Esophagus (tissue), 2 donors: ENCODE measurements around the gene RTKN2. TPM values are rescaled to one million over a fixed set of nuclear protein-coding genes. Genes with fewer than 3 reads are reported as not detected.
A peak's percentile ranks its signal among the peaks of the same experiment; 100 is the strongest.
"Not testable (repeated sequence)": the region's sequence is repeated elsewhere in the genome, so short reads cannot be mapped to it uniquely, and the experiment has no call there.

Source experiments
- H3K27ac ChIP-seq, 2 donors: one replicate each; pipeline ENCODE4 v1.5.1; 2013; ENCODE audit warnings: low read depth in 2 of 2, mild to moderate bottlenecking in 2 of 2, inconsistent platforms in 1 of 2, low read length in 1 of 2, moderate library complexity in 1 of 2
- H3K27me3 ChIP-seq, 2 donors: one replicate each; pipeline ENCODE4 v1.6.1; 2013; ENCODE audit warnings: low read length in 2 of 2, control low read depth in 1 of 2, mild to moderate bottlenecking in 1 of 2; ENCODE audit not compliant: insufficient read depth in 2 of 2, control insufficient read depth in 1 of 2
- H3K36me3 ChIP-seq, 2 donors: one replicate each; pipeline ENCODE4 v1.6.1; 2013; ENCODE audit warnings: low read length in 1 of 2; ENCODE audit not compliant: control insufficient read depth in 2 of 2, insufficient read depth in 2 of 2
- H3K4me1 ChIP-seq, 2 donors: one replicate each; pipeline ENCODE4 v1.6.1; 2013; ENCODE audit warnings: low read length in 1 of 2; ENCODE audit not compliant: control insufficient read depth in 2 of 2, insufficient read depth in 2 of 2
- H3K4me3 ChIP-seq, 2 donors: one replicate each; pipeline ENCODE4 v1.5.1; 2013; ENCODE audit warnings: low read length in 2 of 2, mild to moderate bottlenecking in 2 of 2, low read depth in 1 of 2, moderate library complexity in 1 of 2
- H3K9me3 ChIP-seq, 2 donors: one replicate each; pipeline ENCODE4 v1.6.1; 2013; ENCODE audit warnings: mild to moderate bottlenecking in 2 of 2, low read depth in 1 of 2, low read length in 1 of 2, moderate library complexity in 1 of 2; ENCODE audit not compliant: control insufficient read depth in 2 of 2, insufficient read depth in 1 of 2
- WGBS, 2 donors: extraction: QIAGEN DNeasy Blood & Tissue Kit; methylation state at CpG; one replicate each; pipeline ENCODE4 v1.1.7; 2013; 5-methylcytosine and 5-hydroxymethylcytosine counted together
- polyA plus RNA-seq, 2 donors: library from polyadenylated mRNA; stranded (reverse); fragments of 200-250 nt; gene quantifications; one replicate each; pipeline ENCODE4 v1.2.3, GENCODE V29; 2013
- donor health status: healthy with polysubstance abuse.
- donor health status: Bipolar disorder and iron deficiency.

Gene RTKN2
- polyA plus RNA-seq, 2 donors, result 7.3 to 7.8 TPM

GRCh38 chr10:62297857-62298256, 29.2 kb upstream of the RTKN2 start:
- H3K27ac ChIP-seq, result no peak overlapping the region
- no peaks in the 10 kb centered on the region for H3K9me3 ChIP-seq
- H3K4me3 ChIP-seq, result no peak overlapping the region
- 68 to 71% methylated on average over 5 of the region's 5 CpGs for WGBS, 2 donors
- no peaks in the 10 kb centered on the region for H3K36me3 ChIP-seq
- no peaks in the 10 kb centered on the region for H3K27me3 ChIP-seq
- no peaks in the 10 kb centered on the region for H3K4me1 ChIP-seq

- H3K27me3 ChIP-seq, result no peaks in the 10 kb centered on the region
- no peaks in the 10 kb centered on the region for H3K4me1 ChIP-seq
- H3K4me3 ChIP-seq, result no peak overlapping the region
Observed at GRCh38 chr10:62284221-62284620, 15.6 kb upstream of the RTKN2 start.

GRCh38 chr10:62281348-62281747, 12.7 kb upstream of the RTKN2 start:
- not testable (repeated sequence) for H3K27me3 ChIP-seq, H3K9me3 ChIP-seq, H3K36me3 ChIP-seq, H3K27ac ChIP-seq, H3K4me1 ChIP-seq, H3K4me3 ChIP-seq
- 96% methylated on average over 24 of the region's 24 CpGs for WGBS, 2 donors

More at GRCh38 chr10:62284221-62284620, 15.6 kb upstream of the RTKN2 start:
- no peak overlapping the region for H3K27ac ChIP-seq
- H3K36me3 ChIP-seq, result no peaks in the 10 kb centered on the region
- H3K9me3 ChIP-seq, result no peaks in the 10 kb centered on the region

- 93 to 95% methylated on average over 14 to 28 of the region's 28 CpGs for WGBS, 2 donors
- H3K27me3 ChIP-seq, H3K4me1 ChIP-seq, H3K4me3 ChIP-seq, H3K9me3 ChIP-seq, H3K36me3 ChIP-seq, H3K27ac ChIP-seq: not testable (repeated sequence)
Observed at GRCh38 chr10:62280392-62280791, 11.7 kb upstream of the RTKN2 start.

GRCh38 chr10:62278441-62278910, 9.8 kb upstream of the RTKN2 start:
- H3K4me3 ChIP-seq, result no peak overlapping the region
- 41 to 45% methylated on average over 2 of the region's 2 CpGs for WGBS, 2 donors
- no peak overlapping the region for H3K27ac ChIP-seq
- H3K9me3 ChIP-seq, result no peaks in the 10 kb centered on the region
- H3K27me3 ChIP-seq, result no peaks in the 10 kb centered on the region
- no peaks in the 10 kb centered on the region for H3K36me3 ChIP-seq
- no peaks in the 10 kb centered on the region for H3K4me1 ChIP-seq

GRCh38 chr10:62277971-62278370, 9.3 kb upstream of the RTKN2 start:
- H3K9me3 ChIP-seq, result no peaks in the 10 kb centered on the region
- no peak overlapping the region for H3K27ac ChIP-seq
- no peaks in the 10 kb centered on the region for H3K27me3 ChIP-seq
- H3K4me1 ChIP-seq, result no peaks in the 10 kb centered on the region
- H3K36me3 ChIP-seq, result no peaks in the 10 kb centered on the region
- no peak overlapping the region for H3K4me3 ChIP-seq
- WGBS, 2 donors, result 71 to 81% methylated on average over 1 of the region's 1 CpG

GRCh38 chr10:62270020-62270419, 1.4 kb upstream of the RTKN2 start:
- WGBS, 2 donors, result 90 to 91% methylated on average over 4 of the region's 4 CpGs
- no peaks in the 10 kb centered on the region for H3K4me1 ChIP-seq
- no peak overlapping the region for H3K4me3 ChIP-seq
- H3K27me3 ChIP-seq, result no peaks in the 10 kb centered on the region
- no peaks in the 10 kb centered on the region for H3K36me3 ChIP-seq
- no peak overlapping the region for H3K27ac ChIP-seq
- H3K9me3 ChIP-seq, result no peaks in the 10 kb centered on the region

GRCh38 chr10:62268027-62268398, 631 bp downstream of the RTKN2 start:
- Histone ChIP-seq H3K27ac (peak overlapping the region; percentile 60 to 80), H3K27me3 (no peaks in the 10 kb centered on the region), H3K4me1 (no peaks in the 10 kb centered on the region), H3K4me3 (peak overlapping the region; percentile 67 to 72), H3K9me3 (no peaks in the 10 kb centered on the region), H3K36me3 (no peaks in the 10 kb centered on the region)
- 2 to 4% methylated on average over 19 of the region's 19 CpGs for WGBS, 2 donors

- WGBS, 2 donors, result 62 to 73% methylated on average over 3 of the region's 3 CpGs
- peak overlapping the region; percentile 78 to 90 for H3K27ac ChIP-seq
Observed at GRCh38 chr10:62266611-62267010, 2.0 kb downstream of the RTKN2 start.

GRCh38 chr10:62266147-62266546, 2.5 kb downstream of the RTKN2 start:
- Histone ChIP-seq H3K27ac (peak overlapping the region in 1 of 2 donors; percentile 78), H3K9me3 (no peaks in the 10 kb centered on the region), H3K27me3 (no peaks in the 10 kb centered on the region), H3K4me1 (no peaks in the 10 kb centered on the region), H3K36me3 (no peaks in the 10 kb centered on the region), H3K4me3 (peak overlapping the region in 1 of 2 donors; percentile 72)
- WGBS, 2 donors, result 46 to 53% methylated on average over 4 of the region's 4 CpGs

More at GRCh38 chr10:62266611-62267010, 2.0 kb downstream of the RTKN2 start:
- no peaks in the 10 kb centered on the region for H3K36me3 ChIP-seq
- H3K4me1 ChIP-seq, result no peaks in the 10 kb centered on the region
- no peaks in the 10 kb centered on the region for H3K9me3 ChIP-seq
- peak overlapping the region; percentile 10 to 72 for H3K4me3 ChIP-seq
- no peaks in the 10 kb centered on the region for H3K27me3 ChIP-seq
